GM10847 (cell line): Measurements from ENCODE around the gene DBH.

Experiments
- POLR2A ChIP-seq: IDR thresholded peaks from 2 replicates; pipeline ENCODE4 v1.6.1; 2011; ENCODE audit not compliant: insufficient read length; ENCODE audit errors: extremely low read depth

The DBH gene

GRCh38 chr9:133699546-133699945, 63.4 kb downstream of the DBH start:
- TF ChIP-seq POLR2A = no peak

- TF ChIP-seq POLR2A = no peak
Observed at GRCh38 chr9:133700819-133701320, 64.7 kb downstream of the DBH start.

GRCh38 chr9:133701321-133701980, 65.3 kb downstream of the DBH start:
- no peak for TF ChIP-seq POLR2A

- TF ChIP-seq POLR2A = no peak
Observed at GRCh38 chr9:133701981-133702797, 66.0 kb downstream of the DBH start.

GRCh38 chr9:133702798-133703590, 66.8 kb downstream of the DBH start:
- no peak for TF ChIP-seq POLR2A

- no peak for TF ChIP-seq POLR2A
Observed at GRCh38 chr9:133703591-133704399, 67.6 kb downstream of the DBH start.

- no peak for TF ChIP-seq POLR2A
Observed at GRCh38 chr9:133704711-133705181, 68.6 kb downstream of the DBH start.

GRCh38 chr9:133705576-133705975, 69.4 kb downstream of the DBH start:
- TF ChIP-seq POLR2A = no peak

- TF ChIP-seq POLR2A = no peak
Observed at GRCh38 chr9:133706307-133707050, 70.3 kb downstream of the DBH start.

GRCh38 chr9:133707065-133707762, 71.1 kb downstream of the DBH start:
- no peak for TF ChIP-seq POLR2A

GRCh38 chr9:133707763-133708245, 71.6 kb downstream of the DBH start:
- TF ChIP-seq POLR2A = no peak

GRCh38 chr9:133708246-133709014, 72.3 kb downstream of the DBH start:
- no peak for TF ChIP-seq POLR2A
